Measurements from ENCODE around the gene RBM5. TPM values are rescaled to one million over a fixed set of nuclear protein-coding genes. Genes with fewer than 3 reads are reported as not detected.
"Not testable (repeated sequence)": the region's sequence is repeated elsewhere in the genome, so short reads cannot be mapped to it uniquely, and the experiment has no call there.

The RBM5 gene
- polyA plus RNA-seq, 1 experiment: 253 TPM

DNA sequence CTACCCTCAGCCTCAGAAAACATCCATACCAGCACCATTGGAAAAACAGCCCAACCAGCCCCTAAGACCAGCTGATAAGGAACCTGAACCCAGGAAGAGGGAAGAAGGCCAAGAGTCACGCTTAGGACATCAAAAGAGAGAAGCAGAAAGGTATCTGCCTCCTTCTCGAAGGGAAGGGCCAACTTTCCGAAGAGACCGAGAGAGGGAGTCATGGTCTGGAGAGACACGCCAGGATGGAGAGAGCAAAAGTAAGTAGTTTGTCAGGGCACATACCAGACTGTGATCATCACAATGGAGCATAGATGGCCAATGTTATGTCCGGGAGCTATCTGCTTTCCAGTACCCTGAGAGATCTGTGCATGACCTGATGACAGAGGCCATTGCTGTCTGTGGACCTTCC, 31.0 kb upstream of the RBM5 start:
- POLR2A ChIA-PET: no interaction called here
- no peak for DNase-seq (ENCODE audit: low read depth, low spot score)
- Histone ChIP-seq H3K27me3 (ENCODE audit: control insufficient read depth, insufficient read depth, low read length) (no peaks in the 10 kb centered on the region), H3K9me3 (ENCODE audit: control insufficient read depth, insufficient read depth, low read length) (no peaks in the 10 kb centered on the region), H3K27ac (ENCODE audit: low read depth, low read length) (no peak overlapping the region), H3K4me3 (ENCODE audit: low read depth, low read length) (no peak overlapping the region)
- CTCF ChIA-PET: interaction anchor here (0.6 kb wide), 1 partner anchor 11 kb away, joined by 5 read pairs; no protein-coding TSS in a partner anchor
- no peak for TF ChIP-seq CTCF (IDR thresholded peaks at IDR 0.05; ENCODE audit: low read depth, low read length)

GRCh38 chr3:50068134-50068533, 20.6 kb upstream of the RBM5 start:
- TF ChIP-seq CTCF (IDR thresholded peaks at IDR 0.05; ENCODE audit: low read depth, low read length): no peak
- Histone ChIP-seq H3K27me3 (ENCODE audit: control insufficient read depth, insufficient read depth, low read length) (no peaks in the 10 kb centered on the region), H3K4me3 (ENCODE audit: low read depth, low read length) (no peak overlapping the region), H3K27ac (ENCODE audit: low read depth, low read length) (no peak overlapping the region), H3K9me3 (ENCODE audit: control insufficient read depth, insufficient read depth, low read length) (no peaks in the 10 kb centered on the region)
- ChIA-PET POLR2A (no interaction called here), CTCF (no interaction called here)
- DNase-seq (ENCODE audit: low read depth, low spot score): no peak

DNA sequence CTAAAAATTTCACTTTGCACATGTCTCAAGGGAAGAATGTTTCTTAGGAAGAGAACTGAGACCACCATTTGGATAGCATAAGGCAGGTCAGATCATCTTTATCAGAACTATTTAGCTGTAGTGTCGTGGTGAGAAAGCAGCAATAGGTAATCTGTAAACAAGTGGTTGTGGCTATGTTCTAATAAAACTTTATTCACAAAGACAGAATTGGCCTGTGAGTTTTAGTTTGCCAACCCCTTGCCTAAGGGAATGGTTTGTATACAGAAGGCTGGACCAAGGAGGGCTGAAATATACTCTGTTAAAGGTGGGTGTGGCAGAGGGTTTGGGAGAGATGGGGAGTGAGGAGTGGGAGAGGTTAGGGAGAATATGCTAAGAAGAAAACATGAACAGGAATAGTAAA, 10.6 kb upstream of the RBM5 start:
- no peak for TF ChIP-seq CTCF (IDR thresholded peaks at IDR 0.05; ENCODE audit: low read depth, low read length)
- POLR2A ChIA-PET: no interaction called here

GRCh38 chr3:50078622-50079021, 10.1 kb upstream of the RBM5 start:
- H3K9me3 ChIP-seq (ENCODE audit: control insufficient read depth, insufficient read depth, low read length): no peaks in the 10 kb centered on the region
- CTCF ChIA-PET: no interaction called here
- H3K4me3 ChIP-seq (ENCODE audit: low read depth, low read length): no peak overlapping the region
- H3K27me3 ChIP-seq (ENCODE audit: control insufficient read depth, insufficient read depth, low read length): no peaks in the 10 kb centered on the region
- DNase-seq (ENCODE audit: low read depth, low spot score): no peak
- no peak overlapping the region for H3K27ac ChIP-seq (ENCODE audit: low read depth, low read length)
- TF ChIP-seq CTCF (IDR thresholded peaks at IDR 0.05; ENCODE audit: low read depth, low read length): no peak
- POLR2A ChIA-PET: interaction anchor here (0.7 kb wide), 1 partner anchor 78 kb away, joined by 3 read pairs; no protein-coding TSS in a partner anchor

More for the DNA sequence above, 10.6 kb upstream of the RBM5 start:
- H3K27ac ChIP-seq (ENCODE audit: low read depth, low read length): no peak overlapping the region
- H3K27me3 ChIP-seq (ENCODE audit: control insufficient read depth, insufficient read depth, low read length): no peaks in the 10 kb centered on the region
- DNase-seq (ENCODE audit: low read depth, low spot score): no peak
- CTCF ChIA-PET: no interaction called here
- H3K4me3 ChIP-seq (ENCODE audit: low read depth, low read length): no peak overlapping the region
- no peaks in the 10 kb centered on the region for H3K9me3 ChIP-seq (ENCODE audit: control insufficient read depth, insufficient read depth, low read length)

- H3K27ac ChIP-seq (ENCODE audit: low read depth, low read length); DNase-seq (ENCODE audit: low read depth, low spot score); H3K4me3 ChIP-seq (ENCODE audit: low read depth, low read length); H3K9me3 ChIP-seq (ENCODE audit: control insufficient read depth, insufficient read depth, low read length); H3K27me3 ChIP-seq (ENCODE audit: control insufficient read depth, insufficient read depth, low read length); CTCF ChIA-PET; POLR2A ChIA-PET: not testable (repeated sequence)
These were observed 3.8 kb upstream of the RBM5 start for GRCh38 chr3:50084951-50085350.

GRCh38 chr3:50089609-50089945, 858 bp downstream of the RBM5 start:
- H3K4me3 ChIP-seq (ENCODE audit: low read depth, low read length): peak overlapping the region; percentile 100
- ChIA-PET POLR2A (interaction anchor here (0.9 to 1.1 kb wide), 2 partner anchors 150 to 286 kb away, joined by 5 to 8 read pairs; partner anchors contain the start of gene INKA1), CTCF (interaction anchor here (0.7 kb wide), 1 partner anchor 73 kb away, joined by 3 read pairs; no protein-coding TSS in a partner anchor)
- no peak for TF ChIP-seq CTCF (IDR thresholded peaks at IDR 0.05; ENCODE audit: low read depth, low read length)
- DNase-seq (ENCODE audit: low read depth, low spot score): no peak
- no peak overlapping the region for H3K27ac ChIP-seq (ENCODE audit: low read depth, low read length)
- no peaks in the 10 kb centered on the region for H3K27me3 ChIP-seq (ENCODE audit: control insufficient read depth, insufficient read depth, low read length)
- no peaks in the 10 kb centered on the region; the same call in 1 of the 2 replicates for H3K9me3 ChIP-seq (ENCODE audit: control insufficient read depth, insufficient read depth, low read length)
